Spleen (tissue), 3 donors: ENCODE data around the gene KDM2B.

Experiments
- POLR2A ChIP-seq, 3 donors: fragments of 450-650 bp; IDR thresholded peaks; one replicate each; pipeline ENCODE4 v1.5.1; 2017; ENCODE audit warnings: antibody characterized with exemption in 3 of 3, mild to moderate bottlenecking in 1 of 3
- POLR2AphosphoS5 ChIP-seq, 3 donors: sonication (generic); formaldehyde crosslinking; IDR thresholded peaks; one replicate each; pipeline ENCODE4 v1.5.1; 2017; ENCODE audit warnings: antibody characterized with exemption in 3 of 3

DNA sequence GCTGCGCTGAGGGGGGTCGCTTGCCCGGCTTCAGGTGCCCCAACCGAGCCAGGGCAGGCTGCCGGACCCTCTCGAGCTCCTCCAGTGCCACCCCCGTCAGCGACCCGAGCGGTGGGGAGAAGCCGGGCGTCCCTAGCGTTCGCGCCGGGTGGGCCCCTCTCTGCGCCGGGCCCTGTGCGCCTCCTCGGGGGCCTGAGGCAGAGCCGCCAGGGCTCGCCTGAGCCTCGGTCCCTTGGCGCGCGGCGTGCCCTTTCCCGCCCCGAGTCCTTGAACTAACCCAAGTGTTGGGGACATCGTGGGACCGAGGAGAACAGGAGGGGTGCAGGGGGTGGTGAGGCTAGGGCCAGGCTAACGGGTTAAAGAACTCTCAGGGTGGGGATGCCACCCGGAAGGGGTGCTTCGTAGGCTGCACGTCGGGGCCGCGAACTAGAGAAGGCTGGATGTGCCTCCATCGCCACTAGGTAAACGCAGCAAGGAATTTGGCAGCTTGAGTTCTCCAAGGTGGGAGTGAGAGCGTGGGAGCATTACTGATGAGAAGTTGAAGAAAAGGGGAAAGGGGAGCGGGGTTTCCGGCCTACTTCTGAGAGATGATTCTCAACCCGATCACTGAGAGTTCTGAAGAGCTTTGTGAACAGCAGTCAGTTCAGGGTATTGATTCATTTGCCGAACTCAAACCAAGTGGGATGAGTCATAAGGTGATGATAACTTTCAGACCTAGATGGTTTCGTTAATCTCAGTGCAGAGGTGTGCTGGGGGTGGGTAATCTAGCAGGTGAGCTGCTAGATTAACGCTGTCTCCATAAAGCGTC, 180.3 kb downstream of the KDM2B start:
- TF ChIP-seq POLR2A (IDR thresholded peaks at IDR 0.05) = no peak
- no peak for TF ChIP-seq POLR2AphosphoS5 (IDR thresholded peaks at IDR 0.05)
